Activated CD4-positive, alpha-beta T cell treated with anti-CD3 and anti-CD28 coated beads for 1 hour (primary cell): ENCODE data around the gene EPC2.
"Not testable (repeated sequence)": the region's sequence is repeated elsewhere in the genome, so short reads cannot be mapped to it uniquely, and the experiment has no call there.

Source experiments
- DNase-seq: peaks from one replicate; pipeline ENCODE4 v3.0.0-alpha.2; 2020

EPC2 gene

DNA sequence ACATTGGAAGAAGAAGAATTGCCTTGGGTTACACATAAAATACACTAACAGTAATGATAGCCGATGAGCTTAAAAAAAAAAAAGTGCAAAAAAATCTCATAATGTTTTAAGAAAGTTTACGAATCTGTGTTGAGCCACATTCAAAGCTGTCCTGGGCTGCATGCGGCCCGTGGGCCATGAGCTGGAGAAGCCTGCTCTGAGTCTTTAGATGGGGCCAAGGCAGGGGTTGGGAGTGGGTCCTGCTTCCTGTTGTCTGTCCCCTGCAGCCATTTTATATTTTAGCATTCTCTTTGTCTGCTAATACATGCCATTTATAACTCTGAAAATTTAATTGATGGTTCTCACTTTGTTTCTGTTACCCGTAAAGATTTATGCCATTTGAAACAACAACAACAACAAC is 93.2 kb downstream of the EPC2 start:
- DNase-seq: no peak

DNA sequence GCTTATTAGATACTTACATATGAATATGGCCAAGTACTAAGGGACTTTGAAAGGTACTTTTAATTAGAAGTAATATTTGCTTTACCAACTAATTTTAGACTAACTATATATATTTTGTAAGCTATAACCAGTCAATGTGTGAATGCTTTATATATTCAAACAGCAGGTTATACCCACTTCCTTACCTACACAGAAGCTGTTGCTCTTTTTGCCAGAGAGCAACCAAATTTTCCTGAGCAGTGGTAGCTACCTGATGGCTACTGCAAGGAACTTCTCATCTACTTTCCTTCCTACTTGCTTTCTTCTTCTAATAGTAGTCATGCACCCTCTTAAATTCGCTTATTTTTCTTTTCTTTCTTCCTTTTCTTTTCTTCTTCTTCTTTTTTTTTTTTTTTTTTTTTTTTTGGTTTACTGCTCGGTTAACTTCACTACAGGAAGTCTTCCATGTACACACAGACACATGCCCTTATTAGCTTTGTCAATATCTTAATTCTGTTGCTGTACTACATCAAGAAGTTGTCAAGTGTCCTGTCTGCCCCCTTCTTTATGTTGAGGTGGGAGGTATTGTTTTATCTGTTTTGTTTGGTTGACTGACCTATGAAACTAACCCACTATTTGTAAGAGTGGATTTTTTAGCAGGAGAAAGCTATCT is 95.0 kb downstream of the EPC2 start:
- DNase-seq: no peak

DNA sequence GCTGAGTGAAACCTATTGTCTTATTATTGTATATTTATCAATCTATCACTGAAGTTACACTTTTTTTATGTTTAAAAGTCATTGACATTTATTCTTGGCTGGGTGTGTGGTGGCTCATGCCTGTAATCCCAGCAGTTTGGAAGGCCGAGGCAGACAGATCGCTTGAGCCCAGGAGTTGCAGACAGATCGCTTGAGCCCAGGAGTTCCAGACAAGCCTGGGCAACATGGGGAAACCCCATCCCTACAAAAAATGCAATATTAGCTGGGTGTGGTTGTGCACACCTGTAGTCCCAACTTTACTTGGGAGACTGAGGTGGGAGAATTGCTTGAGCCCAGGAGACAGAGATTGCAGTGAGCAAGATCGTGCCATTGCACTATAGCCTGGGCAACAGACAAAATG is 97.8 kb downstream of the EPC2 start:
- DNase-seq: no peak

DNA sequence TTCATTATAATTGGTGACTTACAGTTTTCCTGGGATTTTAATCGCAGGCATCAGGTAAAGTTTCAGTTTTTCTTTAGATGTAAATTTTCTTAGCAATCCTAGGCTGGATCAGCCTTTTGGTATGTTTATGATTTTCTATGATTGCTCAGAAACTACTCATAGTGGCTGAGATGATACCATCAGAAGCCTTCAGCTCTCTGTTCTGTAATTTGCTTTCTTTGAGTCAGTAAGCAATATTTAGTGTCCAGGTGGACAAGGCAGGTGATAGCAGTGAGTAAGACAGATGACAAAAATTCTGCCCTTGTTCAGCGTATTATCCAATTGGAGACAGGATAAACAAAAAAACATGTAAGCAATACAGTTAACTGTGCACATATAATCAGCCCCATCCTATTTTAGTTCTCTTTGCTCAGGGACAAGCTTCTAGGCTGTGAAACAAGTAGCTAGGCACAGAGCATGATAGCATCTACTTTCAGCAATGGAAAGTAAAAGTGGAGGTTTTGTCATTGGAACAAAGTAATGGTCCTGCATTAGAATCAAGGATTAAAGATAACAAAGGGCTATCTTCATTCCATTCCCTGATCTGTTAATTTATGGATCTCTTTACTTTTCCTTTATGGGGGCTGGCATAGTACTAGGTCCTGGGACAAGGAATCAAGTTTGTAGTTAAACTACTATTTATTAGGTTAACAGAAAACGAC is 100.8 kb downstream of the EPC2 start:
- DNase-seq: no peak

DNA sequence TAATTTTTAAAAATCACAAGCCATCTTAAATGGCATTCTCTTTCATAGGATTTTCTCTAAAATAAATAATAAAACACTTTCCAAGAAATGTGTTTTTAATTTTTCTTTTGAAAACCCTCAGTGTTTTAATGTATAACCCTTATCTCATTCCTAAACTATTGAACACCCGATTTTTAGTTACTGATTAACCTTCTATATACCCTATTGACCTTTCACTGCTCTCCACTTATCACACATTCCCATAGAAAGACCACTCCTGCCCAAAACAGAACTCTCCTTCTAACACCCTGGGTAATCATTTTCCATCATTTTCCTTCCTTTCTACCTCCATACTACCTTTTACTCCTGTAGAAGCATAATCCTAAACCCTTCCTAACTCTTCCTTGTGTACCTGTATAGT is 102.4 kb downstream of the EPC2 start:
- no peak for DNase-seq

DNA sequence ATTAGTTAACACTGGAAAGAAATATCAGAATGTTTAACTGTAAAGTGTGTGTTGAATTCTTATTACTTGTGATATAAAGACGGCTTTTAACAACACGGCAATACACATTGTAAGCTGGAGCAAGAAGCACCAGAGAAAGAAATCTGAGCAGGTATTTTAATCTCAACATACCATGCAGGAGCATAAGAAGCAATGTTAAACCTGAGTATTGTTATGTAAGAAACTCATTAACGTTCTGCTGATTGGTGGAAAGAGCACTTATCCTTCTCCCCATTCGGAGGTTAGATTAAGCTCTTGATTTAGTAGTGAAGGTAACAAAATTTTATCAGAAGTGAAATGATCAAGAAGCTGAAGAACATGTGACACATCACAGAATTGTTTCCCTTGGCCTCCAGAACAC is 107.4 kb downstream of the EPC2 start:
- DNase-seq: no peak

DNA sequence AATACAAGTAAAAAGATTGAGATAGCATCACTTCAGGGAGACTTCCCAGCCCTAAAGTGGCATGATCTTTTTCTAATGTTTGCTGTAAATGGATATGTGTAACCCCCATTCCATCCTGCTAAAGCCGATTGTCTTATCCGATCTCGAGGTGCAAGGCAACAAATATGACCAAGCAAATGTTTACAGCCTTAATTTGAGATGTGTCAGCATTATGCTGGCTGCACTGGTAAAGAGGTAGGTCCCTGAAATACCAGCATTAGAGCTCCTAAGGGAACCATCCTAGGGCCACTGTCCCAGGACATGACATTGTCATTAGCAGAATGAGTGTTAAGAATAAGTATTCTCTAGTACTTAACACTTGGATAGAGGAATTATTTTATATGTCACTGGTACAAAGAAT is 108.4 kb downstream of the EPC2 start:
- DNase-seq: no peak

DNA sequence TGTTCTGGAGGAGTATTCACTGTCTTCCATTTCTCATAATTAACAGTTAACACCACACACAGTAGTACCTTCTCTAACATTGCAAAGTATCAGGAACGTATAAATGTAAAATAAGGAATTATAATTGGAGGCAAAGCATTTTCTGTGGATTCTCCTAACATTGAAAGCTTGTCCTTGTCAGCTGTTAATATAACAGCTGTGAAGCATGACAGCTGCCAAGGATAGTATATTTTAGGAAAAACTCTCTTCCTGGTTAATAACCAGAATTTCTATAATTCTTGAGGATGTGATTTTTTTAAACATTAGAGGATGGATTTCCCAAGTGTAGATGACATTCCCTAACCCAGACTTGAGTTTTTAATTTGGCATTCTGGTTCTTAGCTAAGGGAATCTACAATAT is 110.3 kb downstream of the EPC2 start:
- no peak for DNase-seq

DNA sequence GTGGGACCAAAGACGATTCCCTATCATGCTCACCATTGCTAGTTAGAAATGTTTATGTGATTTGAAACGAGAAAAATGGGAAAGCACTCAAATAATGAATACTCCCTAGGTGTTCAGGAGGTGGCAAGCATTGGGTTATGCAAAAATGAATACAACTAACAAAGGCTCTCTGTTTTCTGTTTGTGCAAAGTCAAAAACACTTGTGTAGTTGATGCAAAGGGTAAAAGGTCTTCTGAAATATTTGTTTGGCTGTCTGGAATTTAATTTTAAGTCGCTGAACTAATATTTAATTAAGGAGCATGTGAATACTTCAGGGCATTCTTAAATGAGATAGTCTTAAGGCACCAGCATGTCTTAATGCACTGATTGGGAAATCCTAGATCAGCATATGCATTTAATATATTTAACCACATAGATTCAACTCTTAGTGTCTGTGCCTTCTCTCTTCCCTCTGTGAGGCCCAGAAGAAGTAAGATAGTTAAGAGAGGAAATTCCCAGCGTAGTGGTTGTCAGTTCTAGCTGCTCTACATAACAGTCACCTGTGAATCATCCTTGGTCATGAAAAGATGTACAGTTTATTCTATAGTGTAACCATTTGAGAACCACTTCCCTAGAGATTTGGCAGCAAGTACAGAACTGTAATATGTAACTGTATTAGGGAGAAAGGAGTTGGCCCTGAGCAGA is 111.9 kb downstream of the EPC2 start:
- no peak for DNase-seq

DNA sequence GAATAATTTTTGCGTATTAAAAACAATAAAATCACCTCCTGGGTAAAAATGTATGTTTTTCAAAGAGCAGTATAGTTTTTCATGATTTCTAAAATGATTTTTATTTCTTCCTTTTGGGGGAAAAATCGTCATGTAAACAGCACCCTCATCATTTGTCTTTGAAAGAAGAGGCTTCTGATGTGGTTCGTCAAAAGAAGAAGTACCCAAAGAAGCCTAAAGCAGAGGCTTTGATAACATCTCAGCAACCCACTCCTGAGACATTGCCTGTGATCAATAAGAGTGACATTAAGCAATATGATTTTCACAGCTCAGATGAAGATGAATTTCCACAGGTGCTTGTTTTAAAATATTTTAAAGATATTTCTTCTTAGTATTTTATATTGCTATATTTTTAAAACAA is 120.3 kb downstream of the EPC2 start:
- DNase-seq: no peak

DNA sequence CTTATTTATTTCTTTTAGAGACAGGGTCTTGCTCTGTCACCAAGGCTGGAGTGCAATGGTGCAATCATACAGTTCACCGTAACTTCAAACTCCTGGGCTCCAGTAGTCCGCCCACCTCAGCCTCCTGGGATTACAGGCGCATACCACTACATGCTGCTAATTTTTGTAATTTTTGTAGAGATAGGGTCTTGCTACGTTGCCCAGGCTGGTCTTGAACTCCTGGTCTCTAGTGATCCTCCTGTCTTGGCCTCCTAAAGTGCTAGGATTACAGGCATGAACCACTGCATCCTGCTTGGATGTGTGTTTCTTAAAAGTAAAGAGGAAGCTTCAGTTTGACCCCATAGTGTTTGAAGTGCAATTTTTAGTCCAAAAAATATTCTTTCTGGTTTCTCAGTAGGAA is 125.5 kb downstream of the EPC2 start:
- no peak for DNase-seq

DNA sequence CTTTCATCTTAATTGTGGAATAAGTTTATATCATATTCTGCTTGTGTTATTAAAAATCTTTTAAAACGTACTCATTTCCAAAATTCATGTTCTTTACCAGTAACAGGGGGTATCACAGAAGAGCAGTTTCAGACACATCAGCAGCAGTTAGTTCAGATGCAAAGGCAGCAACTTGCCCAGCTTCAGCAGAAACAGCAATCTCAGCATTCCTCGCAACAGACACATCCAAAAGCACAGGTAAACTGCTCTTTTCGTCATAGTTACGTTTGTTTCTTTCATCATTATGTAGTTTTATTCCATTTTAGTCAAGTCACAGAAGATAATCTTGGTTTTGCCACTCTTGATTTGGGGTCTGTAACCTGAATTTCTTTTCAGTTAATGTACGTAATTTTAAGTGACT is 137.0 kb downstream of the EPC2 start:
- no peak for DNase-seq

DNA sequence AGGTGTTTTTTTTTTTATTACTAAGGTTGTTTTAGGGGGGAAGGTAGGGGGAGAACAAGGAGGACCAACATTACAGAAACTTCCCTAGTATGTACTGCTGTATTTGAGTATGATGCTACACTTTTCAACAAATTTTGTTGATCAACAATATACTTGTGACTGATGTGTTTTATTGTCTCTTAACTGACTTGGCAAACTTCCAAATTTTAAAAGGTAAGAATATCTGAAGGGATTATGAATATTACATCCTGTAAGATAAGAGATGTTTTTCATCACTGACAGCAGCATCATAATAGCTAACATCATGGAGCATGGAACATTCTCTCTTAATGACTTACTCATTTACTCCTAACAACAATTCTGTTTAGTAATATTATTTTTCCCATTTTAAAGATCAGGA is 144.5 kb downstream of the EPC2 start:
- no peak for DNase-seq

DNA sequence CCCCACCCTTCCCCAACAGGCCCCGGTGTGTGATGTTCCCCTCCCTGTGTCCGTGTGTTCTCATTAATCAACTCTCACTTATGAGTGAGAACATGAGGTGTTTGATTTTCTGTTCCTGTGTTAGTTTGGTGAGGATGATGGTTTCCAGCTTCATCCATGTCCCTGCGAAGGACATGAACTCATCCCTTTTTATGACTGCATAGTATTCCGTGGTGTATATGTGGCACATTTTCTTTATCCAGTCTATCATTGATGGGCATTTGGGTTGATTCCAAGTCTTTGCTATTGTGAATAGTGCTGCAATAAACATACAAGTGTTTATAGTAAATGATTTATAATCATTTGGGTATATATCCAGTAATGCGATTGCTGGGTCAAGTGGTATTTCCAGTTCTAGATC is 145.6 kb downstream of the EPC2 start:
- not testable (repeated sequence) for DNase-seq

DNA sequence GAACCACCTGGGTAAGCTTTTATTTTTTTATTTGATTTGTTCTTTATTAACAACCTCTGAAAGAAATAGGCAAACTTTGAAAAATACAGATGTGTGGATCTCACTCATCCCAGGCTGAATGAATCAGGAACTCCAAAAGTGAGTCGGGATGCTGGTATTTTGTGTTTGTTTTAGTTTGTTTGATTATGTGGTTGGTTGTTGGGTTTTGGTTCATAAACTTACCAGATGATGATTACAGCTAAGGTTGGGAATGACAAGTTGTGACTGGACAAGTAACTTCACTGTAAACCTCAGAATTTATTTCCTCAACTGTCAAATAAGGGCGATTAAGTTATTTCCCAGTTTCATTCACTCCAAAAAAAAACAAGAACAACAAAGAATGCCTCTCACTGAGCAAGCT is 150.0 kb downstream of the EPC2 start:
- no peak for DNase-seq

DNA sequence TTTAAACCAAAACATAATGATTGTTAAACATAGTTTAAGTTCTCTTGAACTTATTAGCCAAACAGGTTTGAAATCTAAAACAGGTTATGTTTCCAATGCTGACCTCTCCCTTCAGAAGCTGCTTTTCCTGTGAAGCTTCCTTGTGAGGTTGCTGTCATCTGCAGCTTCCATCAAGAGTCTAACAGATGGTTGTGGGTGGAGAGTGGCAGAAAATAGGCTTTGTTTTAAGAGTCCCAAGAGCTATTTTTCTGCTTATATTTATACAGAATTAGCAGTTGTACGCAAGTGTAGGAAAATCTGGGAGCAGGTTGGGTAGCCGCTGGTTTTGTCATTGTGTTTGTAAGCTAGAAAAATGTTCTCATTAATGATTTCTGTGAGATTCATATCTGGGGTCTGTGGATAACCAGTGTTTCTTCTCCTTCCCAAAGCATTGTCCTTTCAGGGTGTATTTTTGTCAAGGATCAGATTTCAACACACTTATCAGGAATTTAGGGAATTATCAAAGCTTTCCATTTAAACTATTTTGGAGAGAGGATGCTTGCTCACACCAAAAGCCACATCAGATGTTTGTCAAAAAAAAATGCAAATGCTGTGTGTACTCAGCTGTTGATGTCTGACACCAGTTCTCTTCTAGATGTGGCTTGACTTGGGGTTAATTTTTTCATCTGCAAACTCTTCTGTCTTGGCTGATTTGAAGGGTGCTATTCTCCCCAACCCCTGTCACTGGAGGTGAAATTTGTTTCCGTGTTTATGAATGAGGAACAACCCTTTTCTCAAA is 152.4 kb downstream of the EPC2 start:
- no peak for DNase-seq

DNA sequence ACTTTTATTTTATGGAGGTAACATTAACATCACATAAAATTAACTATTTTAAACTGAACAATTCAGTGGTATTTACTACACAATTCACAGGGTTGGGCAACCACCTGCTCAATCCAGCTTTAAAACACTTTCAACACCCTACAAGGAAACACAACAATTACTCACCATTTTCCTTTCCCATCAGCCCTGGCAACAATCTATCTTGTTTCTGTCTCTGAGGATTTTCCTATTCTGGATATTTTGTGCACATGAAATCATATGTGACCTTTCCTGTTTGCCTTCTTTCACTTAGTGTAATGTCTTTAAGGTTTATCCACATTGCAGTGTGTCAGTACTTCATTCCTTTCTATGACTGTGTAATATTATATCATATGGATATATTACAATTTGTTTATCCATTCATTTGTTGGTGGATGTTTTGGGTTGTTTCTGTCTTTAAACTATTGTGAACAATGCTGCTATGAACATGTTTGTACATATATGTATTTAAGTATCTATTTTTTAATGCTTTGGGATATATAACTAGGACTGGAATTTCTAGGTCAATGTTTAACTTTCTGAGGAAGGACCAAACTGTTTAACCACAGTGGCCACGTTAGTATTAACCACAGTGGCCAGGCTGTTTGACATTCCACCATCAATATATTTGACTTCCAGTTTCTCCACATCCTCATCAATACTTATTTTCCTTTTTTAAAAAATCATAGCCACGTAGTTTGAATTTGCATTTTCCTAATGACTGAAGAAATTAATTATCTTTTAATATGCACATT is 158.1 kb downstream of the EPC2 start:
- DNase-seq: no peak

DNA sequence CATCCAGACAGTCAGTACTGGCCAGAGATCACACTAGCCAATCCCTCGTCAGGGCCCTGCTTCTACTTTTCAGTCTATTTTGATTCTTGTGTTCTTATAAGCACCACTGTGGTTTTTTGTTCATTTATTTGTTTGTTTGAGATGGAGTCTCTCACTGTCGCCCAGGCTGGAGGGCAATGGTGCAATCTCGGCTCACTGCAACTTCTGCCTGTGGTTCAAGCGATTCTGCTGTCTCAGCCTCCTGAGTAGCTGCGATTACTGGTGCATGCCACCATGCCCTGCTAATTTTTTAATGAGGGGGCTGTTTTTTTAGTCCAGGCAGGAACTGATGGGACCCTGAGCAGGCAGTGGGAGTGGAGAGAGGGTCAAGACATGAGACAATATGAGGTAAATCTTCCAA is 165.5 kb downstream of the EPC2 start:
- DNase-seq: no peak

DNA sequence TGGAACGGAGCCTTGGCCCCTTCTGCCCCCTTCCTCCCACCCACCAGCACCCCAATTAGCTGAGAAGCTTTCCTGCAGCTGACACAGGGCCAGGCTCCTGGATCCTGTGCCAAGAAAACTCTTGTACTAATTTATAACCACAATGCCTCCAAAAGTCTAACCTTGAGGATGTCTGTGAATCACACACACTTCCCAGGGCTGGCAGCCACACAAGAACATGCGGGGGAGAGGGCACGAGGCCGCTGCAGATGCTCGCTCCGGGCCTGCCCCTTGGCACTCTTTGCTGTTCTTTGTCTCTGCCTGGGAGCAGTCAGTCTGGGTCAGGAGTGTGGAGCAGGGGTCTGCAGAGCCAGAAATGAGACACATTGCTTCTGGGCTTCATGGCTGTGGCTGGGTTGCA is 167.8 kb downstream of the EPC2 start:
- no peak for DNase-seq

DNA sequence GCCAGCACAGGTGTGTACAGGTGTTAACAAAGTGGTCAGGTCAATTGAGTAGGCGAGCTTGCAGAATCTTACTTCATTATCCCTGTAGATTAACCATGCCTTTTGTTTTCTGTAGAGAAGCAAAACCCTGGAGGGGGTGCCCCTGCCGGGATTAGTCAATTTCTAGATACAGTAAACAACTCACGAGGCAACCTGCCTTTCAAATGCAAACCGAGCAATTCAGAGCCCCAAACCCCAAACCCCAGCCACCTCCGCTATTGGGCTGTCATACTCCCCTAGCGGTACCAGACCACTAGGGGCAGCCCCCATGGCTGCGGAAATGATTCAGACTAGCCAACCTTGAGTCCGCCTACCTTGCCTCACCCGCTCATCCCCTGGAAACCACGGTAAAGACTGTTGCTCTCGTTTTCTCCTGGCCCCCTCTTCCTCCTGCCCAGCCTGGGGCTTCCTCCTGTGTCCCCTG is 169.1 kb downstream of the EPC2 start:
- DNase-seq: peak; percentile 21

DNA sequence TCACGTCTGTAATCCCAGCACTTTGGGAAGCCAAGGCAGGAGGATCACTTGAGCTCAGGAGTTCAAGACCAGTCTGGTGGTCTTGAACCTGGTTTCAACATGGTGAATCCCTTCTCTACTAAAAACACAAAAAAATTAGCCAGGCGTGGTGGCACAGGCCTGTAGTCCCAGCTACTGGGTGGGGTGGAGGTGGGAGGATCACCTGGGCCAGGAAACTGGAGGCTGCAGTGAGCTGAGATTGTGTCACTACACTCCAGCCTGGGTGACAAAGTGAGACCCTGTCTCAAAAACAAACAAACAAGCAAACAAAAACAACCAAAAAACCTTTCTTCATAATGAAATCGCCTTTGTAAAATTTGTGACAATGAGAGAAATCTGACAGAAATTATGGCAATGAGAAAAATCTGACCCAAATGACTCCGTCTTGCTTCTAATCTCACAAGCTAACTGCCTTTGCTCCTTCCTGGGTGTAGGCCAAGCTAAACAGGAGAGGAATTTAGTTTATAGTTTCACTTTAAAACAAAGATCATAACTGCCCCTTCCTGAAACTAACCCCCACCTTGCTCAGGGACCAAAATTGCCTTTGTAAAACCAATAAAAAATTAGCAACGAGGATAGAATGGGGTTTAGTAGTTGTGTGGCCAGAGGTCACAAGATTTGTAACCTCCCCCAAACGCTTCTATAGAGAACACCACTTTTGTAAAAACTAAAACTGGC is 169.8 kb downstream of the EPC2 start:
- no peak for DNase-seq

DNA sequence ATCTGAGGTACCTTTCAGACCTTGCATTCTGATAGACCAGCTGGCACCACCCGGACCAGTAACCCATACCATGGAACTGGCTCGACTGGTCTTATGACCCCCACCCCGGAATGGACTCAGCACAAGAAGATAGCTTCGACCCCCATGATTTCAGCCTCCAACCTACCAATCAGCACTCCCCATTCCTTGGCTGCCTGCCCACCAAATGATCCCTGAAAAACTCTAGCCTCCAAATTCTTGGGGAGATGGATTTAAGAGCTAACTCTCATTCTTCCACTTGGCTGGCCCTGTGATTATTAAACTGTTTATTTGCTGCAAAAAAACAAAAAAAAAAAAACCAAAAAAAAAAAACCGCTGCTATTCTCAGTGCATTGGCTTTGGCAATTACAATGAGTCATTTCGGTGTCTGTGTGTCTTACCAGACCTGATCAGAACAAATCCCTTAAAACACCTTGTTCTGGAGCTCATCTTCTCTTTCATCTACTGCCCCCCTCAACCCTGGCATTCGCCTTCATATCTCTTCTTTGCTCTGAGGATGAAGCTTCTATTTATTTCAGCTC is 170.4 kb downstream of the EPC2 start:
- no peak for DNase-seq
